GM19463 (cell line): ENCODE results near the gene FOXB2.
"Not testable (repeated sequence)": the region's sequence is repeated elsewhere in the genome, so short reads cannot be mapped to it uniquely, and the experiment has no call there.

Experiments
- ATAC-seq: cut with Tn5 transposase; IDR thresholded peaks from one replicate; pipeline ENCODE4 v1.9.1; 2021; ENCODE audit warnings: mild to moderate bottlenecking, moderate library complexity; ENCODE audit not compliant: unreplicated experiment

FOXB2 gene

DNA sequence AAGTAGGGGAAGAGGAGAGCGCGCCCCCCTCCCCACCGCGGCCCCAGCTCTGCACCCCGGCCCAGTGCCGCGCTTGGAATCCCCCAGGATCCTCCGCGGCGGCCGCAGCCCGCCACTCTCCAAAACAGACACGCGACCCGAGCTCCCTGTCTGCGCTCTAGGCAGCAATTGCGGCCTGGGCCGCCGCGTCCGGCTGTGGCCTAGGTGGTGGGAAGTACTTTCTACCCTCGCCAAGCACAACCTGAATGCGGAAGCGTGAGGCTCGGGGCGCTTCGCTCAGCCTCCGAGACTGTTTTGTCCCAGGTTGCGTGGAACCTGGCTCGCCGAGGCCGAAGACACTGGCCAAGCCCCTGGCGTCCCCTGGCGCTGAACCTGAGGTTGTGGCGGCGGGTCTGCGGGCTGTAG, 3.3 kb upstream of the FOXB2 start:
- no peak for ATAC-seq

DNA sequence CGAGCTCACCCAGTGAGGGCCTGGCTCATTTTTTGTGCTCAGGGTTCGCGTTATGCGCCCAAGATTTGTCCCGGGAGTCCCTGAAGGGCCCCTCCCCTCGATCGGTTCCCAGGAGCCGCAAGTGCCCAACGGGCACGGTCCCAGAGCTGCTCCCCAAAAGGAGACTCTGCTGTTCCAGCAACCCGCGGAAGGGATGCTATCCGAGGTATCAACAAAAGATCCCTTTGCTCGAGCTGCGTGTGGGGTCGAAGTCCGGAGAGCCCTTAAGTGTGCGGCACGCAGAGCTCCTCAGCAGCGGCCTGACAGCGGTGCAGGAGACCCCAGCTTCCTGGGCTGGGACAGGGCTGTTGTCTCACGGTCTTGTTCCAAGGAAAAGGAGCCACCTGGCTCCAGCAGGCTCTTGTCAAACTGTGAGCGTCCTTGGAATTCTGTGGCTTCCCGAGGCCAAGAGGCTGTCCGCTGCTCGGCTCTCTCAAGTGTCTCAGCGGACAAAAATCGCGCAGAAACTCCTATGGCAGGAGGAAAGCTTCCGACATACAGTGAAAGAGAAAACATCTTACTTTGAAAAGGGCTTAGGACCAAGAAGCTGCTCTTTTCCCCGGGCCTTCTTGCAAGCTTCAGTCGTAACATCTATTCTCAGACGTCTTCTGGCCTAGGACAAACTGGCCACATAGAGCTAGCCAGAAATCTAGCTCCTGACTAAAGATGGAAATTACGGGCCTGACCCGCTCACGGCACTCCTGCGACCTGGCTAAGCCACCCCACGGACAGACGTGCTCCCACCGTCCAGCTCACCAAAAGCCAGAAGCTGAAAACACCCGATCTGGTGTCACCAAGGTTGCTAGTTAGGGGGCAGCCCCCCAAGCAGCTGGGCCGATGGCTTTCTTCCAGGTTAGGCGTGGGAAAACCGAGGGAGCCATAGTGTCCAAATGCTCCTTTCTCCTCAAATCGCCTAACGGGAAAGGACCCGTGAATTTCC, 2.6 kb upstream of the FOXB2 start:
- no peak for ATAC-seq

DNA sequence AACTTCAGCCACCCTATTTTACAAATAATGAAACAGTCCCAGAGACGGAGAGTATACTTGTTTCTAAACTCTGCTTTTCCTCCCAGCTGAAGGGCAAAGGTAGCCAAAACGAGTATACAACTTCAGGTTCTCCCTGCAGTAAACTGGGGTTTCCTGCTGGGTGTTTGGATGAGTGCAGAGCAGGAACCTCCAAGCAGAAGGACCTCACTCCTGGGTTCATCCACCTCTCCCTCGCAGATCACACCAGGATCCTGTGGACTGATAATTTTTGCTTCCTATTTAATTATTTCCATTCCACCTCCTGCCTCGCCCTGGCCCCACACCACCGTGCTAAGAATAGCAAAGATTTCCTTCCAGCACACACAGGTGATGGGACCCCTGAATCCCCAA, 2.0 kb upstream of the FOXB2 start:
- no peak for ATAC-seq

DNA sequence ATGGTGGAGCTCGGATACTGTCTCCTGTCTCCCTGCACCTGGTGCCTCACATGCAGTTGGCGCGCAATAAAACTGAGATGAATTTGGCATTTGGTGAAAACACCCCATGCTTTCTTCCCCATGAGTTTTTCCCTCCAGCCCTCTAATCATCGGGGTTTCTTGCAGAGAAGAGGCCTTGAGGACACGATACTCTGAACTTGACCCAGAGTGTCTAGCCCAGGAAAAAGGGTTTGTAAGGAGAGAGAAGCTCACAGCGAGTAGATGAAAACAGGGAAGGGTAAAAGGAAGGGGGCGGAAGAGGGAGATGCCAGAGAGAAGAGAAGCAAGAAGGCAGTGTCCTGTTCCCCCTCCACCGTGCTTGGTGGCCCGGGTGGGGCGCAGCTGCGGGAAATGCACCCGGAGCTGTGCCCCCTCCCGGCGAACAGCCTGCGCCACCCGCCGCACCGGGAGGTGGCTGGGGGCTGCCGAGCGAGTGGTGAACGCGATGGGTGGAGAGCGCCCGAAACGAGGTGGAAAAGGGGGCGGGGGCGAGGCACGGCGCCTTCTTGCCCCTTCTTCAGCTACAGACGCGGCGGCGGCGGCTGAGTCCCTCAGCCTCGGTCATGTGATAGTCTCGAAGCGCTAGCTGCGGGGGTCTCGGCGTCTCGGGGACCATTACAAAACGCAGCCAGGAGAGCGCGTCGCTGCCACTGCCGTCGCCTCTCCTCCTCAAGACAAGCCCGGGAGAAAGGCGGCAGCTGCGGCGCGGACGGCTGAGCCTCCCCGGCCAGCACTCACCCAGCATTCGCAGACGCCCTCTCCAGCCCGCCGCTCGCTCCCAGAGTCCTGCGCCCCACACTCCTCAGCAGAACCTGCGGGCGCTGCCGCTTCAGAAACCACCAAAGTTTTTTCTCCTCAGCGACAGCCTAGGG, 1.1 kb upstream of the FOXB2 start:
- ATAC-seq: no peak

DNA sequence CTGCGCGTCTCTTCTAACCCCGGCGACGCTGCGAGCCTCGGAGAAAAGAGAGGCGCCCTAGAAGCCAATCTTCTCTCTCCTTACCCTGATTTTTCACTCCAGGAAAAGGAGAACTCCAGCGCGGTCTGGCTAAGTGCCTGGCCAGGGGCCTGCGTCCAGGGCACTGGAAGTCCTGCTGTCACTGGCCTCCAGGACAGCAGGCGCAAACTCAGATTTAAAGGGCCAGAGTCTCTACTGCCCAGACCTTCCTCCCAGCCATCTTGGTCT, 553 bp upstream of the FOXB2 start:
- no peak for ATAC-seq

DNA sequence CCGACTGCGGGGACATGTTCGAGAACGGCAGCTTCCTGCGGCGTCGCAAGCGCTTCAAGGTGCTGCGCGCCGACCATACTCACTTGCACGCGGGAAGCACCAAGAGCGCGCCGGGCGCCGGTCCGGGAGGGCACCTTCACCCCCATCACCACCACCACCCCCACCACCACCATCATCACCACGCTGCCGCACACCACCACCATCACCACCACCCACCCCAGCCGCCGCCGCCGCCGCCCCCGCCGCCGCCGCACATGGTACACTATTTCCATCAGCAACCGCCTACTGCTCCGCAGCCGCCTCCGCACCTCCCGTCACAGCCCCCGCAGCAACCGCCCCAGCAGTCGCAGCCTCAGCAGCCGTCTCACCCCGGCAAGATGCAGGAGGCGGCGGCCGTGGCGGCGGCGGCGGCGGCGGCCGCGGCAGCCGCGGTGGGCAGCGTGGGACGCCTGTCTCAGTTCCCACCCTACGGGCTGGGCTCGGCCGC, 514 bp downstream of the FOXB2 start:
- ATAC-seq: no peak

DNA sequence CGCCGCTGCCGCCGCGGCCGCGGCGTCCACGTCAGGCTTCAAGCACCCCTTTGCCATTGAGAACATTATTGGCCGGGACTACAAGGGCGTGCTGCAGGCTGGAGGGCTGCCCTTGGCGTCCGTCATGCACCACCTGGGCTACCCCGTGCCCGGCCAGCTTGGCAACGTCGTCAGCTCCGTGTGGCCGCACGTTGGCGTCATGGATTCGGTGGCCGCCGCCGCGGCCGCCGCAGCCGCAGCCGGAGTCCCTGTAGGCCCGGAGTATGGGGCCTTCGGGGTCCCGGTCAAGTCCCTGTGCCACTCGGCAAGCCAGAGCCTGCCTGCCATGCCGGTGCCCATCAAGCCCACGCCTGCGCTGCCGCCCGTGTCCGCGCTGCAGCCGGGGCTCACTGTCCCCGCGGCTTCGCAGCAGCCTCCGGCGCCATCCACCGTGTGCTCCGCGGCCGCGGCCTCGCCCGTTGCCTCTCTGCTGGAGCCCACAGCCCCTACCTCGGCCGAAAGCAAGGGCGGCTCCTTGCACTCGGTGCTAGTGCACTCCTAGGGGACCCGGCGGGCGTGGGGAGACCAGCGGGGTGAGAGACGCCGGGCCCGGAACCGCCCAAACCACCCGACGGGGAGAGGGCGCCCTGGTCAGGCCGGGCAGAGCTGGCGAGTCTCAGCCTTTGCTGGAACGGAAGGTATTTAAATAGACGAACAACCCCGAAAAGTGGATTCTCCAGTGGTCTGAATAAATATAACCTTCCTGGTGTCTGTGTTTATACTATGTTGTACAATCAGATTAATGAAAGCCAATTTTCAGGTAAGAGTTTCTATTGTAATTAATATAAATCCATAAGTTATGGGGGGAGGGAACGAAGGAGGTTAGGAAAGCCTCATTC, 1.2 kb downstream of the FOXB2 start:
- no peak for ATAC-seq

DNA sequence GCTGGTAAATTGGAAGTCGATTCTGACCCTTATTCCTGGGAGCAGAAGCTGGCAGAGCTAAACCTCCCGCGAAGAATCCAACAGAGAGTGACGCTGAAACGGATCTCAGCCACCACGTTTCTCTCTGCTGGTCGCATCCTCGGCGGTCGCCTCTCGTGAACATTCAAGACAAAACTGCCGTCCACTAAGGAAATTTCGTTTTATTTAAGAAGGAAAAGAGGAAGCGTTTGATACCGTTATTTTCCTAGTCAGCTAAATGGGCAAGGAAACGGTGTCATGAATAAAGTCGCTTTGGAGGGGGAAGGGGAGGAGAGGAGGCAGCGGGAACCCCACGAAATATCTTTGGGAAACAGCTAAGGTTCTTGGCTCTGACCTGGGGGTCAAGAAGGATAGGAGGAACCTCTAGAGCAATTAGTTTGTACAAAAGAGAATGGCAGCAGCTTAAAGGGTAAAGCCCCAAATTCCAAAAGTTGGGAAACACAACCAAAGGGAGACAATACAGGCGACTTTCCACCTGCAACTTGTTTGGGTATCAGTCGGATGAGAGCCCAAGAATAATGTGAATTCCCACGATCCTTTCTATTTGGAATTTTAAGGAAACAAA, 1.9 kb downstream of the FOXB2 start:
- ATAC-seq: no peak

DNA sequence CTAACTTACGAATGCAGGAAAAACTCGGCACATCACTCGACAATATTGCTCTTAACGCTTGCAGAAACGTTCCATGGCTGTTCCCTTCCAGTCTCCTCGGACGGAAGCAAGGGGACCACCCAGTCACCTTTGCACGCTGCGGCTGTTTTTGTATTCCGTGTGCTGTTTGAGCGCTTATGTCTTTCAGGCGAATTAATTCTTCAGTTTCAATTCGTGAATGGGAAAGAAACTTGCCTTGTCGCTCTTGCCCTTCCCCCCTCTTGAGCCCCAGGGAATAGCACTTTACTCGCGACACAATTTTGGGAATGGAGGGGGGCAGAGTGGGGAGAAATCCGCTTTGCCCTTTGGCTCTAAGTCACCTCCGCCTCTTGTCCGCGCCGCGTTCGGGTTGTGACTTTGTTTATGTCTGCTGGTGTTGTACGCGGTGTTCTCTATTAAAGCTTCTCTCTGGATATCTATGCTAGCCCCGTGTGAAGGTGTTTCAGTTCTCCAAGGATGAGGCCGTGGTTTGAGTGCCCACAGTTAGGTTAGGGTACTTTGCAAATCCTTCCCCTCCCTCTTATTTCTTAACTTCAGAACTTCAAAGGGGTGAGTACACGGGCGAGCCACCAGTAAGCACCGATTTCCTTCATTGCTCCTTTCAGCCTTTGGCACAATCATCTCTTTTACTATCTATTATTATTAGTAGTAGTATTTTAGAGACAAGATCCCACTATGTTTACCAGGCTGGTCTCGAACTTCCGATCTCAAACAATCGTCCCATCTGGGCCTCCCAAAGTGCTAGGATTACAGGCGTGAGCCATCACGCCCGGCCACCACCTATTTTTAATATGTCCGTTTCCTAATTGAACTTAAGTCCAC, 2.7 kb downstream of the FOXB2 start:
- no peak for ATAC-seq

DNA sequence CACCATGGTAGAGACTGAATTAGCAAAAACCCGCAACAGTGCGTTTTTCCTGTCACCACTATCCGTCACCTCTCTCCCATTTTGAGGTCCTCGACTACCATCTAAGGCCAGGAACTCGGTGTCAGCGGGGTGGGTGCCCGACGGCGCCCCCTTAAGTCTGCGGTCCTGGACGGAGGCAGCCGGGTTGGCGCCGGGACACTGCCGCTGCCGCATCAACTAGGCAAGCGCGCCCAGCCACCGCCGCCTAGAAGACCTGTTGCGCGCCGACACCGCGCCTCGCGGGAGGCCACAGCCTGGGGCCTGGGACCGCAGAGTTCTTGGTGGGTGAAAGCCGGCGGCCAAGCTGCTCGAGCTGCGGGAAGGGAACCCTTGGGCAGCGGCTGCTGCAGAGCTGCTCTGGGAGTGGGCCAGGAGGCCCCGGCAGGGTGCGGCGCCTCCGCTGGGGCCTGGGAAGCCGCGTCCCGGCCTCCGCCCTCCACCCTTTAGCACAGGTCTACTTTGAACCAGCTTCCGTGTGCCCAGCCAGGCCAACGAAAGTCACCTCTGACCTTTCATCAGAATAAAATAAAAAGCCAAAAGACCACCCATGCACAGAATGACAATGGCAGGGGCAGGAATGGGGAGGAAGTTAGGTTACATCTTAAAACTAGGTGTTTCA, 3.5 kb downstream of the FOXB2 start:
- no peak for ATAC-seq

DNA sequence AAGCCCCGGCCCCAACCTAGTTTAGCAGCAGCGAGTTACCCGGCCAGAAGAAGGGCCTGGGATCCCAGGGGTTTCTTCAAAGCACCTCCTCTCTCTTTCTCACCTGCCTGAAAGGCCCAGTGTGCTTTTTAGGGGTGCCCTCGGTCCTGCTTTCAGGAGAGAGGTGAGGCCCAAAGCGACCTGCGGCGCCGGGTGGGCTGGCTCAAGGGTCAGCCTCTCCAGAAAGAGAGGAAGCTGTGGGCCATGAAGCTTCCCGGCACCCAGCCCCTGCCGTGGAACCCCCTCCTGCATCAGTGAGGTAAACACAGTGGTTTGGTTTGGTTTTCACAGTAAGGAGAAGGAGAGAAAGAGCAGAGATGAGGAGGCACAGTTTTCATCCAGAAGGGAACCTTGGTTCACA, 4.3 kb downstream of the FOXB2 start:
- no peak for ATAC-seq

DNA sequence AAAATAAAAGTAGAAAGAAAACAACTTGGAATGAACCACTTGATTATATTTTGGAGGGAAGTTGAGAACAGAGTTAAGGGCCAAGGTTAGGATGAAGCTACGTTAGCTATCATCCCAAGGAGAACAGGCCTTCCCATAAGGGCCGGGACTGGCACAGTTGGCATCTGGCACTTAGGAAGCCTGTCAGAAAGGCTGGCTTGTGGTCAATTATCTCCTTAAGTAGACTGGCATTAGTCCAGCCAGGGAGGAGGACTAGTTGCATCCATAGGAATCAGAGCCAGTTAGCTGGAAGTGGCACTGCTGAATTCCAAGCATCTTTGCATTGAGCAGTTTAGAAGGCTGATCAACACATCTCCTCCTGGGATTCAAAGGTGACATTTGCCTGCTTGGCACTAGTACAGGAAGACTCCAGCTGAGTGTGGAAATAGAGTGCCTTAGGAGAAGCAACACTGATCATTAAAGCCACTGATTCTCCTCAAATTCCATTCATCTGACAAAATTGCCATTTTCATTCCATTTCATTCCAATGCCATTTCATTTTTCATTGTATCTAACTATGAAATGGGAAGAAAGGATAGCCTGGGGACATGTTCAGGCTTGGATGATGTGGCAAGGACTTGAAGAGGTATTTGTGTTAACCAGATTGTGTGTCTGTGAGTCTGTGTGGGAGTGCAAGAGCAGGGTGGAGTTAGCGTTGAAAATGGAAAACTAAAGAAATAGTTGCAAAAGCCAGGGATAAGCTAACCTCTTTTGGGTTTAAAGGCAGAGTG, 5.5 kb downstream of the FOXB2 start:
- no peak for ATAC-seq

DNA sequence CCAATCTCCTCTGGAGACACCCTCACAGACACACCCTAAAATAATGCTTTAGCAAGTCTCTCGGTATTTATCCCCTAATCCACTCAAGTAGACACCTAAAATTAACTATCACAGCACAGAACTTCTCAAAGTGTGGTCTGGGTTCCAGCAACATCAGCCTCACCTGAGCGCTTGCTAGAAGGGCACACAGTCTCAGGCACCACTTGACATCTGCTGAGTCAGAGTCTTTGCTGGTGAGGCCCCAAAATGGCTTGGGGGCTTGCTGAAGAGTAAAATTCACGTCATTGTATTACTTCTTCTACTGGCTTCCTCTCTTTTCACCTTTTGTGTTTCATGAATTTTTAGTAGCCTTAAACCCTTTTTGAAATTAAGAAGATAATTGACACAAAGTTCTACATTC, 9.0 kb downstream of the FOXB2 start:
- ATAC-seq: no peak

DNA sequence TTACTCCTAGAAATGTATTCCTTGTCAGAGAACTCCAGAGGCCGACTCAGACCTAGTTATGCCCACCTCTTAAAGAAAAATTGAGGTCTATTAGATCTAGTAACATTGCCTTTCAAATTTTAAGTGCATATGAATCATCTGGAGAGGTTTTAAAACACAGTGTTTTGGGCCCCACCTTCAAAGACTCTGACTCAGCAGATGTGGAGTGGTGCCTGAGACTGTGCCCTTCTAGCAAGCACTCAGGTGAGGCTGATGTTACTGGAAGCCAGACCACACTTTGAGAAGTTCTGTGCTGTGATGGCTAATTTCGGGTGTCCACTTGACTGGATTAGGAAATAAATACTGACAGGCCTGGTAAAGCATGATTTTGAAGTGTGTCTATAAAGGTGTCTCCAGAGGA, 10.6 kb downstream of the FOXB2 start:
- ATAC-seq: no peak

DNA sequence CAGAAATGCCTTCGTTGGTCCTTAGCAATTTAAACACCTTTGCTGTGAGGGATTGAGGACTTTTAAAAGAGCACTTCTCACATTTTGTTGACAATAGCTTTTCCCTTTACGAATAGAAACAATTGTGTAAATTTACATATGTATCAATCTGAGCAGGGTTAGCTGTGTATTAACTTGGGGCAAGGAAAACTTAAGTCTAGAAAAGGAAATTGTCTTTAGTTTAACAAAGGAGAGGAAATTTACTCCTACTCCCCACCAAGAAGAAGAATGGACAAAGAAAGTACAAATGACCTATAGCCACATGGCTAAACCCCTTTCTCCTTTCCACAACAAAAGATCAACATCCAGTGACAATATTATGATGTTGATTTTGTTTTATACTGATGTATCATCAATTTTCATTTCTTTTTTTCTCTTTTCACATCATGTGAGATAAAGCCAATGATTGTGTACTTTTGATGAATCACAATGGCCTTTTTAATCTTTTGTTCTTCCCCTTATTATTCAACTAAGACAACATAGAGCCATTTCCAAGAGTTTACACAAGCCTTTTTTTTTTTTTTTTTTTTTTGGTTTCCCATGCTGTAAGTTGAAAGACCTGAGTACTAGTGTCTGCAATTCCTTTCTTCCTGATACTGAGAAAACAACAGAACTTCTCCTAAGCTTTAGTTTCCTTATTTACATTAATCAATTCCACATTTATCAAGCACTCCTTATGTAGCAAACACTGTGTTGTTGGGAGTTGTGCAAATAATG, 19.0 kb downstream of the FOXB2 start:
- no peak for ATAC-seq

DNA sequence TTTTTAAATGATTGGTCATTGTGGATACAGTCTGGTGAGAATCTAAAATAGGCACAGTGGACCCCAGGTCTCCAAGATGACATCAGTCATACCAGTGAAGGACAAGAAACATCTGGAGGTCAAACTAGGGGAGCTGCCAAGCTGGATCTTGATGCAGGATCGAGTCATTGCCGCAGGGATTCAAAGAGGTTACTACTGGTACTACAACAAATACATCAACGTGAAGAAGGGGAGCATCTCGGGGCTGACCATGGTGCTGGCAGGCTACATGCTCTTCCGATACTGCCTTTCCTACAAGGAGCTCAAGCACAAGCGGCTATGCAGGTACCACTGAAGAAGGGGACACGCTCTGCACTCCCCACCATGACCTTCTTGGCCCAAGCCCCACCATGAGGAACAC, 20.9 kb downstream of the FOXB2 start:
- no peak for ATAC-seq

DNA sequence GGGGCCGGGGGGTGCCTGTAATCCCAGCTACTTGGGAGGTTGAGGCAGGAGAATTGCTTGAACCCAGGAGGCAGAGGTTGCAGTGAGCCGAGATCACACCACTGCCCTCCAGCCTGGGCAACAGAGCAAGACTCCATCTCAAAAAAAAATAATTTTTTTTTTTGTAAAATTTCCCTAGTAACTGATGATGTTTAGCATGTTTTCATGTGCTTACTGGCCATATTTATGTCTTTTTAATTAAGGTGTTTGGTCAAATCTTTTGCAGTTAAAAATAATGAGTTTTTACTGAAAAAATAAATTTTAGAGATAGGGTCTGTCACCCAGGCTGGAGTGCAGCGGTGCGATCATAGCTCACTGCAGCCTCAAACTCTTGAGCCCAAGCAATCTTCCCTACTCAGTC, 24.3 kb downstream of the FOXB2 start:
- not testable (repeated sequence) for ATAC-seq

DNA sequence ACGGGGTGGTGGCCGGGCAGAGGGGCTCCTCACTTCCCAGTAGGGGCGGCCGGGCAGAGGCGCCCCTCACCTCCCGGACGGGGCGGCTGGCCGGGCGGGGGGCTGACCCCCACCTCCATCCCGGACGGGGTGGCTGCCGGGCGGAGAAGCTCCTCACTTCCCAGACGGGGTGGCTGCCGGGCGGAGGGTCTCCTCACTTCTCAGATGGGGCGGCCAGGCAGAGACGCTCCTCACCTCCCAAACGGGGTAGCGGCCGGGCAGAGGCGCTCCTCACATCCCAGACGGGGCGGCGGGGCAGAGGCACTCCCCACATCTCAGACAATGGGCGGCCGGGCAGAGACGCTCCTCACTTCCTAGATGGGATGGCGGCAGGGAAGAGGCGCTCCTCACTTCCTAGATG, 41.2 kb downstream of the FOXB2 start:
- ATAC-seq: not testable (repeated sequence)
